GM04504 (cell line): Measurements from ENCODE around the gene EBLN2.
A peak's percentile ranks its signal among the peaks of the same experiment; 100 is the strongest.

Experiments
- DNase-seq: peaks from one replicate; pipeline ENCODE4 v3.0.0-alpha.2; 2012; ENCODE audit warnings: low read depth

The EBLN2 gene

DNA sequence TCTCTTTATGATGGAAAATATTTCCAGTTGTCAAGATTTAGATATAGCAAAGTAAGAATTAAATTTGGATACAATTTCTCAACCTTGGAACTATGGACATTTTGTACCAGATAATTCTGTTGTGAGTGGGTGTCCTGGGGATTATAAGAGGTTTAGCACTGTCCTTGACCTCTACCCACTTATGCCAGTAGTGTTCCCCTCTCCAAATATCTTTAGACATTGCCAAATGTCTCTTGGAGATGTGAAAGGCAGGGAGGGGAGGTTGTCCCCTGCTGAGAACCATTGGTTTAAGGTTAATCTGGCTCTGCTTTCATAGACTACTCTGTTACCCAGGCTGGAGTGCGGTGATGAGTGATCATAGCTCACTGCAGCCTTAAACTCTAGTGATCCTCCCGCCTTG lies at the start of gene EBLN2:
Gene EBLN2 (plus strand): TSS at position 244 of the 400 bp plus-strand sequence. CDS start 423 bp downstream, outside the sequence.
- DNase-seq = no peak

DNA sequence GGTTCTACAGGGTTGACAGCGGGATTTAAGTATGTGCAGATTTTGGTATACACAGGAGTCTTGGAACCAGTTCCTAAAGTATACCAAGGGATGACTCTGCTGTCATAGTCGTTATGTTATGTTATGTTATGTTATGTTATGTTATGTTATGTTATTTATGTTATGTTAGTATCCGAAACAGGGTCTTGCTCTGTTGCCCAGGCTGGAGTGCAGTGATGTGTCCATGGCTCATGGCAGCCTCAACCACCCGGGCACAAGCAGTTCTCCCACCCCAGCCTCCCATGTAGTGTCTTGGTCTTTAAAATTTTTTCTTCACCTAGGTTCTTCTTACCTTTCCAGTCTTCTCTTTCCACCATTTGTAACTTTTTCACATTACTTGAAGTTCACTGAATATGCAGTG lies 43.2 kb upstream of the EBLN2 start:
- DNase-seq = no peak

DNA sequence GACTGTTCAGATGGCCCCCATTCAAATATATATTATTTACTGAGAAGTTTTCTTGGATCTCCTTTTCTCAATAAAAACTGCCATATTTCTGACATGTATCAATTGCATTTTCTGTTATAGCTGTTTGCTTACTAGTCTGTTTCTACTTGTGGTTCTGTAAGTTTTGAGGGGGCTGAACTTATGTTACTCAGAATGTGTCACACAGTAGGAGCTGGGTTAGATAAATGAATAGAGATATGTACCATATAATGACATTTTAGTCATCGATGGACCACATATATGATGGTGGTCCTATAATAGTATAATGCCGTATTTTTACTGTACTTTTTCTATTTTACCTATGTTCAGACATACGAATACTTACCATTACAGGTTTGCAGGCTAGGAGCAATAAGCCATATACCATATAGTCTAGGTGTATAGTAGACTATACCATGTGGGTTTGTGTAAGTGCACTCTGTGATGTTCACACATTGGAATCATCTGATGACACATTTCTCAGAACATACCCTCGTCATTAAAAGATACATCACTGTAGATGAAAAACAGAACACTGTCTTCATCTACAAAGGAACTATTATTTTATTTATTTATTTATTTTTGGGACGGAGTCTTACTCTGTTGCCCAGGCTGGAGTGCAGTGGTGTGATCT lies 42.5 kb upstream of the EBLN2 start:
- DNase-seq = no peak

DNA sequence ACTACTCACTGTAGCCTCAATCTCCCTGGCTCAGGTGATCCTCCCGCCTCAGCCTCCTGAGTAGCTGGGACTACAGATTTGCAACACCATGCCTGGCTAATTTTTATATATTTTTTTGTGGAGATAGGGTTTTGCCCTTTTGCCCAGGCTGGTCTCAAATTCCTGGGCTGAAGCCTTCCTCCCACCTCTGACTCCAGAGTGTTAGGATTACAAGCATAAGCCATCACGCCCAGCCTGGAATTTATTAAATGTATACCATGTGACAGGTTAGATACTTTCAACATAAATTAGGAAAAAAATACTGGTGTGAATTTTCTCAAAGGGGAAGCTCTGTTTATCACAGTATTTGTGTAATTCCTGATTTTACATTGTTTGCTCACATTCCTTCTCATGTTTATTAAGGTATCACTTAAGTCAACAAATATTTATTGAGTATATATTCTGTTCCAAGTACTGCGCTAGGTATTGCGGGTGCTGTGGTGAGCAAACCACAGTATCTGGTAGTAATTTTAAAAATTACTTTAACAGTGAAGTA lies 40.1 kb upstream of the EBLN2 start:
- no peak for DNase-seq

DNA sequence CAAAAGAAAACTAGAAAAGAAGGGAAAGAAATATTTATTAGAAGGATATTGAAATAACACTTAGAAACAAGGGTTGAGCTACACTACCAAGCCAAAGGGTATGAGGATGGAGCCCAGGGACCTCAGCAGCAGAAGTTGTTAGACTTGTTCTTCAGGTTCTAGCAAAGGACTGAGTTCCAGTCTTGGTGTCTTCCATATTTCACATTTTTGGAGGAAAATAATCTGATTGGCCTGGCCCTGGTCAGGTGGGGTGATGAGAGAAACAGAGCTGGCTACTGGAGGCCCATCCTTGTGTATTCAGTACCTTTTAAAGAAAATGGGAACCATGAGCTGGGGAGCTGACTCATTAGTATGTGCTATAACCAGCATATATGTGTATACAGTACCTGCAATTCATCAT lies 36.6 kb upstream of the EBLN2 start:
- no peak for DNase-seq

DNA sequence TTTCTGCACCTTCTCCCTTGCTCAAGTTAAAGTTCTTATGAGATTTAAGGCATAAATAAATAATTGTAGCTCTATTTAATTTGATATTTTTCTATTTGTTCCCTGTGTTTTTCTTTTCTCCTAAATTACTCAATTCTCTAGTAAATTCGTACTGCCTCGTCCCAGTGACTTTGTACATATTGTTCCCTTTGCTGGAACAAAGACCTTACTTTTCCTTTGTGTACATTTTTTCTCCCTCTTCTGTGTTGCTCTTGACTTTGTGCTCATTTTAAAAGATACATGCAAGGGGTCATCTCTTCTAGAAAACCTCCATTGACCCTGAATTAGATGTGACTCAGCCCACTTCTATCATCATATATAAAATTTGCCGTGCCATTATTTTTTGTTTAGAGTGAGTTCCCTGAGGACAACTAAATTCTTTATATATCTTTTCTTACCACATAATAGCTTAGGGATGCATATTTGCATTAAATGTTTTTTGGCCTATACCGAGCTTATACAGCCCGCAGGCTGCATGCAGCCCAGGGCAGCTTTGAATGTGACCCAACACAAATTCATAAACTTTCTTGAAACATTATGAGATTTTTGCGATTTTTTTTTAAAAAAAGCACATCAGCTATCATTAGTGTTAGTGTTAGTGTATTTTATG lies 35.2 kb upstream of the EBLN2 start:
- no peak for DNase-seq

DNA sequence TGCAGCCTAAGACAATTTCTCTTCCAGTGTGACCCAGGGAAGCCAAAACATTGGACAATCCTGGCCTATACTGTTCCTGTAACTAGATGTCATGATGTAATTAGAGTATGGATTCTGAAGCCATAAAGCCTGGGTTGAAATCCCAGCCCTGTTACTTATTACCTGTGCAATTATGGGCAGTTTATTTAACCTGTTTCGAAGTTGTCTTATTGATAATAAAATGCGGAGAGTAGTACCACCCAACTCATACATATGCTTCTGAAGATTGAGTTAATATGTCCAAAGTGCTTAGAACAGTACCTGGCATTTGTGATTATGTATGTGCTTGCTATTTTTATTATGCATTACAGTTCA lies 34.7 kb upstream of the EBLN2 start:
- no peak for DNase-seq

DNA sequence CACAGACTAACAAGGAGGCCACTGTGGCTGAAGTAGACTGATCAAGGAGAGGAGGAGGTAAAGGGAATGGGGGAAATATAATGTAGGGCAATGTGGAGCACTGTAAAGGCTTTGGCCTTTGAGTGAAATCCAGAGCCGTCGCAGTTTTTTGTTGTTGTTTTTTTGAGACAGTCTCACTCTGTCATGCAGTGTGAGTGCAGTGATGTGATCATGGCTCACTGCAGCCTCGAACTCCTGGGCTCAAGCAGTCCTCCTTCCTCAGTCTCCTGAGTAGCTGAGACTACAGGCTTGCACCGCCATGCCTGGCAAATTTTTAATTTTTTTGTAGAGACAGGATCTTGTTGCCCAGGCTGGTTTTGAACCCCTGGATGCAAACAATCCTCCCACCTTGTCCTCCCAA lies 32.7 kb upstream of the EBLN2 start:
- DNase-seq = no peak

DNA sequence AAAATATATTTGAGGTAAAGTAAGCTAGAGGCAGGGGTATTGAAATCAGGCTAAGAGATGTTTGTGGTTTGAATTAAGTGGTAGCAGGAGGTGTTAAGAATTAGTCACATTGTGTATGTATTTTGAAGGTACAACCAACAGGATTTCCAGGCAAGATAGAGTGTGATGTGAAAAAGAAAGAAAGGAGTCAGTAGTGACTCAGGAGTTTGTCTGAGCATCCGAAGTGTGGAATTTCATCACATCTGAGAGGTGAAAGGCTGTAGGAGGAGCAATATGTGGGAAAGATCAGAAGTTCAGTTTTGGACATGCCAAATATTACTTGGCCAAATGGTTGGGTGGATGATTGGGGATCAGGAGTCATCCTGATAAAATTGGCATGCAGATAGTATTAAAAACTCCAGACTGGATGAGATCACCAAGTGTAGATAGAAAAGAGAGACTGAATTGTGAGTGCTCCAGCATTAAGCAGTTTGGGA lies 32.1 kb upstream of the EBLN2 start:
- peak; percentile 73 for DNase-seq

DNA sequence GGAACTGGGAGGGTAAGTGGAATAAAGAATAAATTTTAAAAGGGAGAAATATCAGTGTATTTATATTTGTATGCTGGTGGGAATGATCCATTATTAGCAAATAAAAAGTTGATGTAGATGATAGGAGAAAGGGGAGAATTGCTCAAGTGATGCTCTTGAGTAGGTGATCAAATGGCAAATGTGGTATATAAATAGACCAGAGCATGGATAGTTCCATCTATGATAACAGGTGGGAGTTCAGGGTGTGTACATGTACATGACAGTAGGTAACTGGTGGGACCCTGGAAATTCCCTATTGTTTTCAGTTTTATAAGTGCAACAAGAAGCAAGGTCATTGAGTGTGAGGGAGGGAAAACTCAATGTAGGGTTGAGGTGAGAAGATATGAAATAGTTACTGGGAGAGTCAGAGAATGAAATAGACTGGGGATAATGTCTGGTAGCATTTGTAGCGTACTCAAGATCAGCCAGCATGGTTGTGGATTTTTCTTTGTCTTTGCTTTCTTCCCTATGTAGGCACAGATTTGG lies 31.3 kb upstream of the EBLN2 start:
- no peak for DNase-seq

DNA sequence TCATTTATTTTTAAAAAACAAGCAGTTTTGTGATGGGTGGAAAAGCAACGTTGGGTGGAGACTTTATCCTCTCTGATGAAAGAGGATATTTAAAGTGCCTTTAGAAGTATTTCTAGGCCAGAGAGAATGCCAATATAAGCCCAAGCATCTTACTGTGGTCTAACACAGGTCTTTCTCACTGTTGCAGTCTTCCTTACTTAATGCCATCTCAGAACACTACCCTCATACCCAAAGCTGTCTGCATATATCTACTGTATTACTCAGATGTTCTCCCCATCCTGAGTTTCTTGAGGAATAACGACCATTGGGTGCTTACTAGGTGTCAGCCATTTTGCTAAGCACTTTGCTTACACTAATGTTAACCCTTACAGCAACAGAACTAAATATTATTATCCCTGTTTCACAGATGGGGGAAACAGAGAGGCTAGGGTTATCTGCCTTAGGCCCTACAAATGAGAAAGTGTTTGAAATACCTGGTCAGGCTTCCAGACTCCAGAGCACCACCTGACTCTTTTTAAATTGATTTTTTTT lies 29.8 kb upstream of the EBLN2 start:
- no peak for DNase-seq

DNA sequence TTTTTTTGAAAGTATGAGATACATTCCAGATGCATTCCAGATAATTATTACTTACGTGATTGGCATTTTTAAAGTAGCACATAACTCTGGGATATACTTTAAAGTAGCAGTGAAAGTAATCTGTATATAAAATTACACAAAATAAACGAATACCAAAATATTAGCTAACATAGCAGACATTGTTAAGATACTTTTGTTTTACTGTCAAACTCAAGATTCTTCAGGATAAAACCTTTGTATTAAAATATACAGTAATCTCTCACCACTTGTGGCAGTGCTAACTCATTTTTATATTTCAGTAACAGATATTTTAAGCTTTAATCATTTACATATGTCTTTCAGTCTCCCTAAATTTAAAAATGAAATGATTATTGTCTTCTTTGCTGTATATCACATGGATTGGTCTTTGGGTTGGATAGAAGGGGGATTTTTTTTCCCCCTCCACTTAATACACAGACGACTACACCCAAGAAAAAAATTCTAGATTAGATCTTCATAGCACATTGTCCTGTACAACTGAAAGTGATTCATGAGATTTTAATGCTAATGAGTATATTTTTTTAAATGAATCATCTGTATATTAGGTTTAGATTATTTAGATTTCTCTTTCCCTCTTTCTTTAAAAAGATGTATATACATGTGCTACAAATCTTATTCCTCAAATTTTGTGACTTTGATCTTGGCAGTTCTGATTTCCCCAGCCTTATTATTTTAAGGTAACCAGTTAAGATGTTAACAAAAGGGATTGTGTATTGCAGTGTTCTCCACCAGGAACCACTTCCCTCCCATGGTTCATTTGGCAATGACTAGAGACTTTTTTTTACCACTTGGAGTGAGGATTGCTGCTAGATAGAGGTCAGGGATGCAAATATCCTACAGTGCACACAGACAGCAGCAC lies 24.5 kb upstream of the EBLN2 start:
- no peak for DNase-seq

DNA sequence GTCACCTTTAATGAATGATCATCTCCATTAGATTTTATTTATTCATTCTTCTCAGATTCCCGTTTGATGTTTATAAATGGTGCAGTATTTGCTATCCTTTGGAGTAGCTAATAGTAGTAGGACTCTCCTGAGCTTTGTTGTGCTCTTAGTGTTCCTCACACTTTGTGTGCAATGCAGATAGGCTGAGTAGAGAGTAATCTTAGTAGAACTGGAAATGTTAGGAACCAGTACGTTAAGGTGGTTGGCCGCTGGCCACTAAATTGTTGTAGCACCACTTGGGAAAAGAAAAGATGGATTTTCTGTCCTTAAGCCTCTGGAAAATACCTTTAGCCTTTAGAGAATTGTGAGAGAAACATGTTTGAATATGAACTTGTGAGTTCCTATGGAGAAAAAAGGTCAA lies 19.9 kb upstream of the EBLN2 start:
- DNase-seq = no peak

DNA sequence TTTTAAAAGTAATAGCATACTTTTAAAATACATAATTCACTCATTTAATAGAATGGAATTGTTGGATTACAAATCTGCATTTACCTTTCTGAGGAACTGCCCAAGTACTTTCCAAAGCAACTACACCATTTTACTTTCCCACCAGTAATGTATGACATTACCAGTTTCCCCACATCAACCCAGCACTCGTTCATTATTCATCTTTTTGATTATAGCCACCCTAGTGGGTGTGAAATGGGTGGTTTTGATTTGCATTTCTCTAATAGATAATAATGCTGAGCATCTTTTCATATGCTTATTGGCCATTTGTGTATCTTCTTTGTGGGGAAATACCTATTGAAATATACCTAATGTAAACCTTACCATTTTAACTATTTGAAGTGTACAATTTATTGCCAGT lies 18.0 kb upstream of the EBLN2 start:
- no peak for DNase-seq

DNA sequence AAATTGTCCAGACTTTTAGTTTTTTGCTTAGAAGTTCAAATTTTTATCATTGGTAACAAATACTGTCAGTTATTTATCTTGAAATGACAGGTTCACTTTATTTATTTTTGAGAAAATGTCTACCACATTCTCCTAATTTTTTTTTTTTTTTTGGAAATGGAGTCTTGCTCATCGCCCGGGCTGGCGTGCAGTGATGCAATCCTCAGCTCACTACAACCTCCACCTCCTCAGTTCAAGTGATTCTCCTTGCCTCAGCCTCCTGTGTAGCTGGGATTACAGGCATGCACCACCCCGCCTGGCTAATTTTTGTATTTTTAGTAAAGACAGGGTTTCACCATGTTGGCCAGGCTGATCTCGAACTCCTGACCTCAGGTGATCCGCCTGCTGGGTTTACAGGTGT lies 16.1 kb upstream of the EBLN2 start:
- DNase-seq = no peak

DNA sequence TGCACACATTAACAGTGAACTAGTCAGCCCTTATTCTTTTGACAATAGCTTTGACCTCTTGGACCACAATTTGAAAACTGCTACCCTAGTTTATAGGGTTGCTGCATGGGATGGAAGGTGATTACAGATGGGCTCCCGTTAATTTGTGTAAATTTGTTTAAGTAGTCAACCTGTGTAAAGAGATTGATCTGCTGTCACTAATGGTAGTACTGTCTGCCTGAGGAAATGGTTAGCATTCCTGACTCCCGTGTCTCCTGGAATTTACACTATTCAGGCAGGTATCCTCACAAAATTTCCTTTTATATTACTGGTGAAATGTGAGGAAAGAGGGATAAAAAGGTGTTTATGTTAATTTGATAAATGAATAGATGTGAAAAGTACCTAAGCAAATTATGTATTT lies 15.3 kb upstream of the EBLN2 start:
- no peak for DNase-seq

DNA sequence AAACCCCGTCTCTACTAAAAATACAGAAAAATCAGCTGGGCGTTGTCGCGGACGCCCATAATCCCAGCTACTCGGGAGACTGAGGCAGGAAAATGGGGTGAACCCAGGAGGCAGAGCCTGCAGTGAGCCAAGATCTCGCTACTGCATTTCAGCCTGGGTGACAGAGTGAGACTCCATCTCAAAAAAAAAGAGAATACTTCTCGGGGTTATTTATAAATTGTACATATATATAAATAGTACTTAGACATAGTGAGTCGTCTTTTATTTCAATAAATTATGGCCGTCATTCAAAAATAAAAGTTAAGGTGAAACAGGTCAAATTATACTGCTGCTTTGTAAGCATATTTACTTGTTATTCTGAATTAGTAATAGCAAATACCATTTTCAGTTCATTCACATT lies 12.1 kb upstream of the EBLN2 start:
- no peak for DNase-seq

DNA sequence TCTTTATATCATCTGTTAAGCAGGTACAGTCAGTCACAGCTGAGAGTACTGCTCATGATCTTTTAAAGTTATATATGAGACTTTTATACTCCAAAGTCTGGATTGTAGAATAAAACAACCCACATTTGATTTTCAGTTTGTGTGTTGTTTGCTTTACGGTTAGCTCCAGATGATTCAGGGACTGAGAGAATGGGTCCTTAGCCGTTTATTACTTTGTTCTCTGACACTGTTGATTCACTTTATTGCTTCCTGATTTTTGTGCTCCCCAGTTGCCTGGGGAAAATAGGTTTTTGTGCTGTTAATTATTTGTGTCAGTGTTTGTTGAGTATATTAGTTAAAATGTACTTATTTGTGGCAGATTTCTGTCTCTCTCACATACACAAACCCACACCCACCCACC lies 8.6 kb upstream of the EBLN2 start:
- DNase-seq = no peak

DNA sequence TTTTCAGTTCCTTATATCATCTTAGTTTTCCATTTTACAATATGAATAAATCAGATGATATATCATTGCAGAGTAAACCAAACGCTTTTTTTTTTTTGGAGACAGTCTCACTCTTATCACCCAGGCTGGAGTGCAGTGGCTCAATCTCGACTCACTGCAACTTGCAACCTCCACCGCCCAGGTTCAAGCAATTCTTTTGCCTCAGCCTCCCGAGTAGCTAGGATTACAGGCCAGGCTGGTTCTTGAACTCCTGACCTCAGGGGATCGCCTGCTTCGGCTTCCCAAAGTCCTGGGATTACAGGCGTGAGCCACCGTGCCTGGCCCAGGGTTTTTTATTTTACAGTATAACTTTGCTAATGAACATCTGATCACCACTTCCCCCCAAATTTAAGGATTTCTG lies 5.9 kb upstream of the EBLN2 start:
- DNase-seq = no peak

DNA sequence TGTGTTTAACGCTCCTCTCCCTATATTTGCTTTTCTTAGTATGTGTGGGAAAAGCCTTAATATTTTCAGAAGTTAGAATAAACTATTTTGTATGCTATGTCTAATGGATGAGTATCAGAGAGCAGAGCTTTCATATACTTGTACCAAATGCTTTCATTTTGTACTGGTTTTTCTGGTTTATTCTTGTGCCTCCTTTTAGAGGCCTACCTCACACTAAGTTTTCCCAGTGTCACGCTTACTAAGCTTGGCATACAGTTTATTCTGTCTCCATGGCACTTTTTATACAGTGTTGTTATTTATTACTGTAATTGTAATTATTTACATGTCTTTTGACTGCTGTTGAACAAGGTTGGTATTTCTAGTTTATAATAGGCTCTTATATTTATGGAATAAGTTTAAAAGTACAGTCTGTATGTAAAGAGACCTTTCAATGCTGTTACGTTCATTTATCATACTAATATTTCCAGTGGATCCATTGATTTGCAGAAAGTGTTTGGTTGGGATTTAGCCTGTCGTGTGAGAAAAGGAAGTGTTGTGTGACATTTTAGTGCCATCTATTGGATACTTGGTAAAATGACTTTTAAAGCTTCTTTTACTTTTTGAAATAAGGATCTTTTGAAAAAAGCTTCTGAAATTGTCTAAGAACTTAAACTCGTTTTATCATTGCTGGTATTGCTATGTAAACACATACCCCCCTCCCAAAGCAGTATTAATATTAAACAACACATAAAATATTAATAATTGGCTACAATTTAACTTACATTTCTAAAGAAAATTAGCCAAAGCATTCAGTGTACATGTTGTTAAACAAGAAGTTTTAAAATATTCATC lies 5.2 kb upstream of the EBLN2 start:
- no peak for DNase-seq

DNA sequence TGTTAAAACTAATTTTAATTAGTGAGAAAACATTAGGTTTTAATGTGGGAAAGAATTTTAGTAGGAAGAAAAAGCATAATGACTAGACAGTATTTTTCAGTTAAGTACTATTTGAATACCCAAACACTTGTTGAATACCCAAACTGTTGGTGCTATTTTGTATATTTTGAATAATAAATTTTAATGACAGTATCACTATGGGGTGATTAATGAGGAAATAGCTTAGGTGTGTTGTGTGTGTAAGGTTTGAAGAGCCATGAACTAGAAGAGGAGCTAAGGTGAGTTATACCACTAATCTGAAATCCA lies 4.7 kb upstream of the EBLN2 start:
- DNase-seq = no peak

DNA sequence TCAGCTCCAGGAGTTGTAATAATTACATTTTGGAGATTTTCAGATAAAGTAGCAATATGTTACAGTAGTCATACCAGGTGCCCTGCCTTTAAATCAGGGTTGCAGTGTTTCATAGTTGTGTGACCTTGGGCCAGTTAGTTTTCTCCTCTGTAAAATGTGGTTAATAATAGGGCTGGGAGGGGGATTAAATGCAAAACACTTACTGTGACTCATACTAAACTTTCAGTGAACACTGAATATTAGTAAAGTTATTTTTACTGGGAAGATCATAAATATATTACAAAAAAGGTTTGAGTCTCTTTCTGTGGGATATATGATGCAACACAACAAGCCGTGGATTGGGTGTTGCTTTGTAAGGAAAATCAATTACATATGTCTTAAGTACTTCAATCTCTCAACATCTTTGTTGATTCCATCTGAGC lies 1.1 kb upstream of the EBLN2 start:
- no peak for DNase-seq
